GM21447 (cell line): Measurements from ENCODE around the gene MPPED1.

Experiments used
- ATAC-seq: cut with Tn5 transposase; IDR thresholded peaks from one replicate; pipeline ENCODE4 v1.9.1; 2021; ENCODE audit not compliant: unreplicated experiment

The MPPED1 gene

GRCh38 chr22:43491177-43491576, 79.4 kb downstream of the MPPED1 start:
- ATAC-seq, result no peak

GRCh38 chr22:43491737-43492136, 79.9 kb downstream of the MPPED1 start:
- ATAC-seq, result no peak

GRCh38 chr22:43493297-43493696, 81.5 kb downstream of the MPPED1 start:
- ATAC-seq, result no peak

GRCh38 chr22:43497956-43498855, 86.4 kb downstream of the MPPED1 start:
- ATAC-seq, result no peak

GRCh38 chr22:43498856-43499253, 87.0 kb downstream of the MPPED1 start:
- ATAC-seq, result no peak

- no peak for ATAC-seq
Observed at GRCh38 chr22:43500792-43501785, 89.3 kb downstream of the MPPED1 start.

GRCh38 chr22:43501878-43502277, 90.1 kb downstream of the MPPED1 start:
- no peak for ATAC-seq

- no peak for ATAC-seq
Observed at GRCh38 chr22:43502306-43502874, 90.6 kb downstream of the MPPED1 start.

- no peak for ATAC-seq
Observed at GRCh38 chr22:43504068-43504467, 92.3 kb downstream of the MPPED1 start.

- no peak for ATAC-seq
Observed at GRCh38 chr22:43504666-43505261, 93.0 kb downstream of the MPPED1 start.

- no peak for ATAC-seq
Observed at GRCh38 chr22:43505423-43505822, 93.6 kb downstream of the MPPED1 start.

GRCh38 chr22:43505896-43506295, 94.1 kb downstream of the MPPED1 start:
- no peak for ATAC-seq

GRCh38 chr22:43506487-43506886, 94.7 kb downstream of the MPPED1 start:
- ATAC-seq, result no peak

GRCh38 chr22:43507235-43507634, 95.4 kb downstream of the MPPED1 start:
- no peak for ATAC-seq

- ATAC-seq, result no peak
Observed at GRCh38 chr22:43508489-43508888, 96.7 kb downstream of the MPPED1 start.

GRCh38 chr22:43509337-43509736, 97.5 kb downstream of the MPPED1 start:
- no peak for ATAC-seq

GRCh38 chr22:43510281-43511070, 98.7 kb downstream of the MPPED1 start:
- ATAC-seq, result no peak

GRCh38 chr22:43511276-43511910, 99.6 kb downstream of the MPPED1 start:
- no peak for ATAC-seq

GRCh38 chr22:43512279-43512678, 100.5 kb downstream of the MPPED1 start:
- ATAC-seq, result no peak
